Caki2 (cell line): ENCODE measurements around the gene PRPS1. TPM values are rescaled to one million over a fixed set of nuclear protein-coding genes. Genes with fewer than 3 reads are reported as not detected.
"Not testable (repeated sequence)": the region's sequence is repeated elsewhere in the genome, so short reads cannot be mapped to it uniquely, and the experiment has no call there.

Experiments
- DNase-seq: peaks from one replicate; pipeline ENCODE4 v3.0.0-alpha.2; 2015; ENCODE audit warnings: low read depth
- in situ Hi-C: cut with HindIII; loops from 2 replicates; pipeline ENCODE4 v1.10.0; 2016; ENCODE audit warnings: low sequenced_read_pairs, low pct_unique_long_range_greater_than_20kb, mixed read lengths
- total RNA-seq: library from RNA; depleted of rRNA; stranded (reverse); fragments of >200 nt; shearing (Covaris generic); gene quantifications from 2 replicates; pipeline ENCODE4 v1.2.3, GENCODE V29; 2014; ENCODE audit warnings: low replicate concordance

PRPS1 gene
- total RNA-seq, 1 experiment from 2014 or later, result 63.9 TPM

DNA sequence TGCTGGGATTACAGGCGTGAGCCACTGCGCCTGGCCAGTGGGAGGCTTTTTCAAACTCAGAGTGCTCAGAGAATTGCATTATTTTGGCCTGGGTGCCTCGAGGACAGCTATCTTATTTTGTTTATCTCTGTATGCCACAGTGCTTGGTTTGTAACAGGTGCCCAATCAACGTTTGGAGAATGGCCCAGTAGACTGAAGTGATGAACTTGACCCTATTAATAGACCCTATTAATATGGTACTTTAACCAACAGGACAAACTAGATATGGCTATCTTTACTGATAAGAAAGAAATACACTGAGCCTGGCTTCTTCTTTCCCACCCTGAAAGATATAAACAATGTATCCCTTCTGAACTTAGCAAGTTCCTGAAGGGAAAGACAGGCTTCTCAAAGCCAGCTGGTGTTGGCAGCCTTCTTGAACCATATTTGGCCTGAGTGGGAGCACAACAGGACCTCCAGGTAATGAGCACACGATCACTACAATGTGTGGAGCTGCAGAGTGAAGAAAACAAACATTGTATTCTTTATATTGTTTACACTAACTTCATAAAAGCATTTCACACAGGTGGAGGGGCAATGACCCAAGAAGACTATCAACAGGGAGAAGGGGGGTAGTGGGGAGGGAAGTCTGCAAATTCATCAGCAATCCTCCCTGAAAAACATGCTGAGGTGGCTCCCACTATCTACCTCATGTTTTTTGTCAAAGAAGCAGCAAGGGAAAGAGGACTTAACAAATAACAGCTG is 41.7 kb downstream of the PRPS1 start:
- in situ Hi-C loops, result no loop called here
- no peak for DNase-seq

DNA sequence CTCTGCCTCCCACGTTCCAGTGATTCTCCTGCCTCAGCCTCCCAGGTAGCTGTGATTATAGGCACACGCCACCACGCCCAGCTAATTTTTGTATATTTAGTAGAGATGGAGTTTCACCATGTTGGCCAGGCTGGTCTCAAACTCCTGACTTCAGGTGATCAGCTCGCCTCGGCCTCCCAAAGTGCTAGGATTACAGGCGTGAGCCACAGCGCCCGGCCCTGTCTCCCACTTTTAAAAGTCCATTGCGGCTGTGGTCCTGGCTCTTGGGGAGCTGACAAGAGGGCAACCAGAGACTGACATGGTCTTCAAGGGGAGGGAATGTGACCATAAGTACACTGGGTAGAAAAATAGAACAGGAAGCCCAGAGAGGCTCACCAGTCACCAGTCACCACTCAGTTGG is 42.9 kb downstream of the PRPS1 start:
- DNase-seq, in situ Hi-C loops: not testable (repeated sequence)

DNA sequence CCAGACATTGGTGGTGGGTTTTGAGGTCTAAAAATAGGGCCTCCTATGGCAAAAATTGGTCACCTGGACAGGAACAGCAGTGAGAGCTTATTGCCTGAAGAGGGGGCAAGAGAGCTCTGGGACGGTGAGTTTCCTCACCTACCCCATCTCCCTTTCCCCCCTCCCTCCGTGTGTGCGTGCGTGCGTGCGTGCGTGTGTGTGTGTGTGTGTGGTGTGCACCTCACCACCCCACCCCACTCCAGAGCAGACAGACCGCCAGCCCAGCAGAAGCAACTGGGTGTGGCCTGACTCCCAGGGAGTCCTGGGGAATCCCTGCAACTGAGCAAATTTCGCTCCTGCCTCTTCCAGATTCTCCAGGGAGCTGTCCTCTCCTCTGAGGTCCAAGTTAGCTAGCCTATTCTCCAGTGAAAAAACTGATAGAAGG is 44.7 kb downstream of the PRPS1 start:
- peak; percentile 92 for DNase-seq
- in situ Hi-C loops, result no loop called here

DNA sequence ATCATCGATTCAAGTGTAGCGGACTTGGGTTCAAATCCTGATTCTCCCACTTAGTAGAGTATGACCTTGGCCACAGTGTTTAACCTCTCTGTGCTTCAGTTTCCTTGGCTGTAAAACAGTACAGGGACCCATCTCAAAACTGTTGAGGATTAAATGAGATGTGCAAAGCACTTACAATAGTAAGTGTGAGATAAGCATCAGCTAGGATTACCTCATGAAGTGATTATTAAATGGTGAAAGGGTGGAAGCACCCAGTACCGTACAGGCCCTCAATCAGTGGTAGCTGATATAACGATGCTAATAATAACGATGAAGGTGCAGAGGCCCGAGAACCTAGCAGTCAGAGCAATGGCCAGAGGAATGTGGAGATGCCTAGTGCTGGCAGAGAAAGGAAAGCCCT is 45.1 kb downstream of the PRPS1 start:
- in situ Hi-C loops, result no loop called here
- DNase-seq, result no peak

DNA sequence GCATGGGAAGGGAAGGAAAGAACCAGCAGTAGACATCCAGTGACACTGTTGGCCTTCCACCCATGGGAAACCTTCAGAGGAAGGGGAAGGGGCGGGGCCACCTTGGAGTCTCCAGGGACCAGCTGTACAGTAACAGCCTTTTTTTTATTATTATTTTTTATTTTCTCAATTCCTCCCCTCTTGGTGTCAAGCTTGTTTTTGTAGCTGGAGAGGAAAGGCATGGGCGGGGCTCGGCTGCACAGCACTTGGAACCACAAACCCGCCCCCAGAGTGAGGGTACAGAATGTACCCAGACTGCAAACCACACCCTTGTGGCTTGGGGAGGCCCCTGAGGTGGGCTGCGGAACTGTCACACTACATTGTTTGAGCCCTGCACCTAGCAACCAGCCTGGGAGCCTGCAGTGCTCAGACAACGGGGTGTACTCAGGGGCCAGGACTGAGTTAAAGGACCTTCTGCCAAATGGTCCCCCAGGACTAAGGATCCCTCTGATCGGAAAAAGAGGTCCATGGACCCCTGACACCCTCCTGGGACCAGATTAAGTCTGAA is 45.7 kb downstream of the PRPS1 start:
- in situ Hi-C loops, result no loop called here
- DNase-seq, result peak; percentile 57

DNA sequence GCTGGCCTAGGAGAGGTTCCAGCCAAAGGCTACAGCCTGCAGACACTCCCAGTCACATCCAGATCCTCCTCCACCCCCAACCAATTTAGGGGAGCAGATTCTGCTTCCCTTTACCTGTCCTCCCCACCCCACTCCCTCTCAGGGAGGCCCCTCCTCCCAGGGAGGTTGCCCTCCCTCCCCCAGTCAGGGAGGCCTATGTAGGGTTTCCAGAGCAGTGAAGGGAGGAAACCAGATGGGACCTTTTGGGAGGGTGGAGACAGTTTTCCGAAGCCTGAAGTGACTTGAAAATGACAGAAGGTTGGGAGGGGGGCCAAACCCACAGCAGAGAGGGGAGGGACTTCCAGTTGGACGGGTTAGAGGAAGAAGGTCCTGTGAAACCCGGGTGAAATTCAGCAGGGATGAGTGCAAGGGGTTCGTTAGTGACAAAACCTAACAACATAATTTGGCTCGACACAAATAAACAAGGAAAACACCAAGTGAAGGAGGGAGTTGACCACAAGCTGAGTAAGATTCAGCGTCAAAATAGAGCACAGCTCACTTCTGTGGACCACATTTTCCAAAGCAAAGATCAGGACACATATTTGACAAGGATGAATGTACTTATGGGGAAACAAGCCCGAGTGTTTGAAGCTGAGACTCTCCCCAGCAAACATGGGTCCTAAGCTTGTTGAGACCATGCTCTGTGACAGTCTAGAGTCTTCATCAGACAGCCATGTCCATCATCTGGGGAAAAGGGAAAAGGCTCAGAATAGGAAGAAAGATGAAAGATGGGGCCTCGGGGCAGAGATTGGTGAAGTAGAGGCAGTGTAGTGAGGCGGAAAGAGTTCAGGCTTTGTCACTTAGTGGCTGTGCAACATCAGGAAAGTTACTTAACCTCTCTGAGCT is 46.4 kb downstream of the PRPS1 start:
- no peak for DNase-seq
- in situ Hi-C loops, result no loop called here

DNA sequence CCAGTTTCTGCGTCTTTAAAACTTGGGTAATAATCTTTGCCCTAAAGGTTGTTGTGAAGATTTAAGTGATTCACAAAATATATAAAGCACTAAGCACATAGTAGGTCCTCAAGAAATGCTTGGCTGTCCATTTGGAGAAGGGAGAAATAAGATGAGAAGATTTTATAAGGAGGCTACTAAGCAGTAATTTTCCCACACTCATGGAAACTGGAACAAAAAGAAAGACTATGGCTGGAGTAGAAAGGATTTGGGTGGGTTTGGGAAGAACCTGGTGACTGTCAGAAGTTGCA is 47.0 kb downstream of the PRPS1 start:
- in situ Hi-C loops, result no loop called here
- no peak for DNase-seq

DNA sequence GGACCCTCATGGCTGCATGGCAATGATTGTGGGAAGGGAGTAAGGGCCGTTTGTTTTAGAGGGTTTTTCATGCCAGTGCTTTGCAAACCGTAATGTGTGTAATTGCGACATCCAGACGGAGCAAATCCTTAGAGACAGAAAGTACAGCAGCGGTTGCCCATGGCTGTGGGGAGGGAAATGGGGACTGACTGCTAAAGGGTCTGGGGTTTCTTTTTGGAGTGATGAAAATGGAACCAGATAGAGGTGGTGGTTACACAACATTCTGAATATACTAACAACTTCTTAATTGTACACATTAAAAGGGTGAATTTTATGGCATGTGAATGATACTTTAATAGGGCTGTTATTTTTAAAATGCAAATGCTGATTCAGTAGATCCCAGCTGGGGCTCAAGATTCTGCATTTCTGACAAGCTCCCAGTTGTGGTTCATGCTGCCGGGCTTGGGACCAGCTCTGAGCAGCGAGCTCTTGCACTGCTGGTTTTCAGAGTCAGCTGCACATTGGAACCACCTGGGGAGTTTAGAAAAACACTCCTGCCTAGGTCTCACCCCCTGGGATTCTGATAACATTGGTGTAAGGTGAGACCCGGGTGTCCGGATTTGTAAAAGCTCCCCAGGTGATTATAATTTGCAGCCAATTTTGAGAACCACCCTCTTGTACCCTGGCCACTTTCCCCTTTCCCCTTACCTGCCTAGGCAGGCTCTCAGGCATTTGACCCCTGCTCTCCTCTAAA is 47.7 kb downstream of the PRPS1 start:
- in situ Hi-C loops, result no loop called here
- no peak for DNase-seq

DNA sequence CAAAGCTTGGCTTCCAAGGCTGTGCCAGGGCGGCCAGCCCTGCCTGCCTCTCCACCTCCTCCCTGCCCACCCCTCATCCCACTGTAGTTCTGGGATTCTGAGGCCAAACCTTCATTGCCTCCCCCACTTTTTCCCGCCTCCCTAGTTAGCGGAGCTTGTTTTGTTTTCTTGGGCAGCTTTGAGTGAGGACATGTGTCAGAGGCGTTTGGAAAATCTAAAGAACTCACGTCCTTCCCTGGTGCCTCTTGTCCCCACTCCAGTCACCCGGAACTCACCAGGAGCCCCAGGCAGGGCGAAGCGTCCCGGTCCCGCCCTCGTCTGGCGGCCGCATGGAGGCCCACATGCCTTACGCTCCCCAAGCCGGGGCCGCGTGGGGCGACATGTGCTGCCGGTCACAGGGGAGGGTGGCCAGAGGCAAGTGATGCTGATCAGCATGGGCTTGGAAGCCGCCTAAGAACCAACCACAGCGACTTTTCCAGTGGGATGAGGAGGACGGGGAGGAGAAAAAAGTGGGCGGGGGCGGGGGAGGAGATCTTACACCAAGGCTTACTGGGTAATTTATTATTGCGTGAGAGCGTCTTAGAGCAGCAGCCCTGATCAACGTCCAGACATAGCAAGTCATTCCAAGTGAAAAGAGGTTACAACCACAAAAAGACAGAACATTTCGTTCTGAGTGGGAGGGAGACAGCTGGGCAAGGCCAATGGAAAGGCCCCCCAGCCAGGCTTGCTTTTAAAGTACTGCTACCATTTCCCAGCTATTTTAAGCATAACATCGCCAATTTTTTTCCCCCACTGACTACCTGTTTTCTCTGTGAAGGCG is 48.5 kb downstream of the PRPS1 start:
- in situ Hi-C loops, result no loop called here
- peak; percentile 93 for DNase-seq

DNA sequence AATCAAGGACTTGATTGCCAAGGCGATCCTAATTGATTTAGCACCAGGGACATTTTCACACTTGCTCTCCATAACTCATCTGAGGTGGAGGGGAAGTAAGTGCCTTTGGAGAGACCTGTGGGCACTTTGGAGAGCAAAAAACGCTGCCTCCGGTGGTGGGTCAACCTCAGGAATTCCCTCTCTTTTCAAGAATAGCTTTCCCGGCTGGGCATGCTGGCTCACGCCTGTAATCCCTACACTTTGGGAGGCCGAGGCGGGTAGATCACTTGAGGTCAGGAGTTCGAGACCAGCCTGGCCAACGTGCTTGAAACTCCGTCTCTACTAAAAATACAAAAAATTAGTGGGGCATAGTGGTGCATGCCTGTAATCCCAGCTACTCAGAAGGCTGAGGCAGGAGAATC is 49.2 kb downstream of the PRPS1 start:
- in situ Hi-C loops, result no loop called here
- no peak for DNase-seq

DNA sequence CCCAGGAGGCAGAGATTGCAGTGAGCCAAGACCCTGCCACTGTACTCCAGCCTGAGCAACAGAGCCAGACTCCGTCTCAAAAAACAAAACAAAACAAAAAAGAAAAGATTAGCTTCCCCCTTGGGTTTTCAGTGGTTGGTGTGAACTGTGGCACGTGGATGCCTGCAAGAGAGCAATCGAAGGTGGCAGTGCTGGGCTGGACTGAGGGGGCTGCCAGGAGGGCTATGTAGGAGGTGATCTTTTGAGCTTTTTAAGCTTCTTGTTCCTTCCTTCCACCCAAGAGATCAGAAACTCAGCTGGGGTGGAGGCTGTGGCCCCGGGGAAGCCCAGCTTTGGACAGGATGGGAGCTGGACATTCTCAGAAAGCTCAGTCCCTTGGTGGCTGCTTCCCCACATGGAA is 49.6 kb downstream of the PRPS1 start:
- DNase-seq, result no peak
- in situ Hi-C loops, result no loop called here

DNA sequence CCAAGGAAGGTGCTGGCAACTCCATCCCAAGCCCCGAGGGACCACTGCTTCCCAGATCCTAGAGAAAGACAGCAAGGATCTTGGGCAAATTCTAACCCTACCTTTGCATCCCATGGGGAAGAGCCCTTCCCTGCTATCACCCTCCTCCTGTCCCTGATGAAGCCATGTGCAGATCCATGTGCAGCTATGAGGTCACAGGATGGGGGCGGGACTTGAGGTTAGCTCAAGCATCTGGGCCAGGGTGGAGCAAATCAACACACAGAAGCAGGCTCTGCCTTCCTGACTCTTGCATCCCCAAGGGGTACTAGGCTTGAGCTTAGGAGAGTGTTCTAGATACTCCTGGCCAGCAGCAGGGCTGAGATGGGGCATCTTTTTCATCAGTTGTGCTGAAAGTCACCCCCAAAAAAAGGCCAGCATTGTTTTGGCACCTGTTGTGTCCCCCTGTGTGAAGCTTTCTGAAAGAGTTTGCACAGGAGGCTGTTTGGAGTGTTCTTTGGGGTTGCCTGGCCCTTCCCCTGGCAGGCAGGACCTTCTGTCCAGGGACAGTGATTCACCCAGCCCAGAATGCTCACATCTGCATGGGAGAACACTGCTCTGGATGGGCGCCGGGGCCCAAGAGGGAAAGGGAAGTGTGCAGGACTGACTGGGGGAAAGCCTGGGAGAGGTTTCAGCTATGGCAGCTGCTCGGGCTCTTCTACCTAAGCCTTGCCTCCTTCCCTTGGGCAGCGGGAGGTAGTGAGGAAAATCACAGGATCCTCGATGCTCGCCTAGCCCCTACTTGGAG is 50.8 kb downstream of the PRPS1 start:
- DNase-seq, result peak; percentile 50
- in situ Hi-C loops, result no loop called here

DNA sequence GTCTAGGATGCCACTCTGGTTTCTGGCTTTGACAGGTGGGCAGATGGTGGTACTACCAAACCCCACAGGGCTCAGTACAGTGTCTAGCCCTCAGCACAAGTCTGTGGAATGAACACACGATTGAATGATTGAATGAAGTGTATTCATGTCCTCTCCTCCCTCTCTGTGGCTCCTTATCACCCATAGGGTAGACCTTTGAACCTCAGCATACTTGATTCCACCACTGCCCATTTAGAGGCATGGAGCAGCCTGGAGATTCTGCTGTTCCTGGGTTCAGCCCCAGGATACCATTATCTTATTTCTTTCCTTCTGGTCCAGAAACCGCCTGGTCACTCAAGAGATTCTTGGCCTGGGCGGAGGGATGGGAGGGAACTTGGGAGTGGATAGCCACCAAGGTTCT is 53.9 kb downstream of the PRPS1 start:
- in situ Hi-C loops, result no loop called here
- no peak for DNase-seq

DNA sequence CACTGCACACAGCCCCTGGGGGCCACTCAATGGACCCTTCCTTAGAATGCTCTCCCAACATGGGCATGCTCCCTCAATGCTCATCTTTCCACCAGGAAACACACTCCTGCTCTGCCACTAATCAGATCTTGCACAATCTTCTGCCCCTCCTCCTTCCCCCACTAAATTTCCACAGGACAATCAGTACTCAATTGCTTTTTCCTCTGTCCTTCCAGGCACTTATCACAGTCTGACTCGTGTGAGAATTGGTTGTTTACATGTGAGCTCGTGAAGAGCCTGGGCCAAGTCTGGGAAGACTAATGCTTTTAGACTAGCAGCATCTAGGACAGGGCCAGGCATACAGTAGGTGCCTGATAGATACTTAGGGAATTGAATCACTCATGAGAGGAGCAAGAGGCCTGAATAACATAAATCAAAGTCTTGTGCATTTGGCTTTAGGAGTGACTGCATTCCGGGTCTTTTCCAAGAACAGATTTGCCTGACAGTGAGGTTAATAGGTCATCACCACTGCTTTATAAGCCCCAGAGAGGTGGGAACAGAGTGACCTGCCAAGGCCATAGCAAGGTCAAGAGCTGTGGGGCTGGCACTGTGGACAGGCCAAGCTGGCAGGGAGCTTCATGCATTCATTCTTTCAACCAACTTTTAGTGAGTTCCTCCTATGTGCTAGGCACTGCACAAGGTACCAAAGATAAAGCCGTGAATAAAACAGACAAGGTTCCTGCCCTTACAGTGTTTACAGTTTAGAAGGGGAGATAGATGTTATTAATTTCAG is 55.0 kb downstream of the PRPS1 start:
- no peak for DNase-seq
- in situ Hi-C loops, result no loop called here

DNA sequence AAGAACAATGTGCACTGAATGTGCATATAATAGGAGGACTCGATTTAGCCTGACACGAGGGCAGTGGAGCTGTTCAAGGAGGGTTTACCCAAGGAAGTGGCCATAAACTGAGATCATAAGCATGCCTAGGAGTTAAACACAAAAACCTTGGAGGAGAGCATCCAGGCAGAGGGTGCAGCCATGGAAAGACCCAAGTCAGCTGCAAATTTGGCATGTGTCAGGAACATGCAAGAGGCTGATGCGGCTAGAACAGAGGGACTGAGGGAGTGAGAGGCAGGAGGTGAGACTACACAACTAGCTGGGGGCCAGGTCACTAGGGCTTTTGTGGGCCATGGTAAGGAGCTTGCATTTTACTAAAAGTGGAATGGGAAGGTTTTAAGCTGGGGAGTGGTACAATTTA is 55.6 kb downstream of the PRPS1 start:
- in situ Hi-C loops, result no loop called here

DNA sequence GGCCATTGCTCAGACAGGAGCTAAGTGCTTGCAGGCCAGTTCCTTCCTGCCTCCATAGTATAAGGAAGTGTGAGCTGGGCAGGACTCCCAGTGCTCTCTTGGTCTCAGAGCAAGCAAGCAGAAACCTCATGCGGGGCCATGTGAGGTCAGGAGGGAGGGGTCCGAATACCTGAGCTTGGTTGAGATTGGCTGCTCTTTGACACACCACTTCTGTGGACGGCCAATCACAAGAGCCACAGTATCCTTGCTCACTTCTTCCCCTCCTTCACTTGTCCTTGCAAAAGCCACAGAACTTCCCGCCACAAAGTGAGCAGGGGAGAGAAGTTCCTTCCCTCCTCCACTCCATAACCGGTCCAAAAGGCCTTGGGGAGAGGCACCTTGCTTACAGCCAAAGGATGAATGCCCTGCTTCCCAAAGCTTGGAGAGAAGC is 56.7 kb downstream of the PRPS1 start:
- in situ Hi-C loops, result no loop called here
- peak; percentile 88 for DNase-seq

More for the DNA sequence above, 55.6 kb downstream of the PRPS1 start:
- no peak for DNase-seq

DNA sequence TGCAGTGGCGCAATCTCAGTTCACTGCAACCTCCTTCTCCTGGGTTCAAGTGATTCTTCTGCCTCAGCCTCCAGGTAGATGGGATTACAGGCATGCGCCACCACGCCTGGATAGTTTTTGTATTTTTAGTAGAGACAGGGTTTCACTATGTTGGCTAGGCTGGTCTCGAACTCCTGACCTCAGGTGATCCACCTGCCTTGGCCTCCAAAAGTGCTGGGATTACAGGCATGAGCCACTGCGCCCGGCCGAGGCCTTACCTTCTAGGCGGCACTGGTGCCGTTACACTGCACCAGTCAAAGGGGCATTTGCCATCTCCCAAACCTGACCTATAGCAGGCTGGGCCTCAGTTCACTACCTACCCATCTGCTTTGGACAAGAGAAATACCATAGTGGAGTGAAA is 57.3 kb downstream of the PRPS1 start:
- in situ Hi-C loops, DNase-seq: not testable (repeated sequence)
